Kidney glomerular epithelial cell (primary cell): Measurements from ENCODE around the gene AHNAK2.

Source experiments
- DNase-seq: peaks from one replicate; lab custom pipeline; 2025; lab: John Stamatoyannopoulos, UW

Gene AHNAK2

GRCh38 chr14:105012171-105012985 lies 34.2 kb upstream of the AHNAK2 start:
- peak; percentile 6 for DNase-seq

DNA sequence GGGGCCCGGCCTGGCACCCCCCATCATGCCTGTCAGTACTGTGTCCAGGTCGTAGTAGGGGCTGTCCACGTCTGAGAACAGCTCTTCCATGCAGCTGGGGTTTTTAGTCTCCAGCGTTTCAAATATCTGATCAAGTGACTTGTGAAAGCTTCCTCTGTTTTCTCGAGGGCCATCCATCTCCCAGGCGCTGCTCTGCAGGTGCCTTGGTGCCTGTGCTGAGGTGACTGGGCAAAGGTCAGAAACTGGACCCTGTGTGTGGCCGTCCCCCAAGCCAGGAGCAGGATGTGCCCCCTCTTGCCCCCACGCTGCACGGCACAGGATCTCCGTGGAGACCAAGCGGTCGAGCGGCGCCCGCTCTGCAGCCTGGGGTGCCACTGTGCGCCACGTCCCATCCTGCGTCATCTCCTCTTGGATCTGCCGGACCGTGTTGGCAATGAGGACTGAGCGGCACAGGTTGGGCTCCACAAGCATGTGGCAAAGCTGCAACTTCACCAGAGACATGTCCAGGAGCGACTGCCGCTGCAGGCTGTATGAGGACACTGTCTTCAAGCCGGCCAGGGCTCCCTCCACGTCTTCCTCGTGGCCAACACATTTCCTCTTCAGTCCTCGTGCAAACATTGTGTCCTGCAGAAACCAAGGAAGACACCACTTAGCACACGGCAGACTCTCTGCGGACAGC lies 33.3 kb upstream of the AHNAK2 start:
- no peak for DNase-seq

DNA sequence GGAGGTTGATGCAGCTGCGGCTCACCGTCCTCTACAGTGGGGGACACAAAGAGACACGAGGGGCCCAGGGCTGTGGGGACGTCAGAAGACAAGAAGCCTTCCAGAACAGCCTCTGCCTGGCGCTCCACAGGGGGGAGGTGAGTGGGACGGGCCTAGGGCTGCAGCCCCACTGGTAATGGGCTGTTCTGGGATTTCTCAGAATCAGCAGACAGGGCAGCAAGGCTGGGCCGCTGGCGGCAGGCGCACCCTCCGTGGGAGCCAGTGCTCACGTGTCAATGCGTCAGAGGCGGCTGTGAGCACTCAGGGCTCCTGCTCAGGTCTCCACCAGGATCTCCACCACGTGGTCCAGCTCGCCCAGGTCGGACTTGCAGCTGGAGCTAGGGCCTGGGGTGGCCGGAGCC lies 32.7 kb upstream of the AHNAK2 start:
- no peak for DNase-seq

- no peak for DNase-seq
Measured at GRCh38 chr14:105010106-105010505, 31.9 kb upstream of the AHNAK2 start.

- DNase-seq, result no peak
Measured at GRCh38 chr14:105007593-105008264, 29.6 kb upstream of the AHNAK2 start.

GRCh38 chr14:105006831-105007592 lies 28.8 kb upstream of the AHNAK2 start:
- DNase-seq, result no peak

DNA sequence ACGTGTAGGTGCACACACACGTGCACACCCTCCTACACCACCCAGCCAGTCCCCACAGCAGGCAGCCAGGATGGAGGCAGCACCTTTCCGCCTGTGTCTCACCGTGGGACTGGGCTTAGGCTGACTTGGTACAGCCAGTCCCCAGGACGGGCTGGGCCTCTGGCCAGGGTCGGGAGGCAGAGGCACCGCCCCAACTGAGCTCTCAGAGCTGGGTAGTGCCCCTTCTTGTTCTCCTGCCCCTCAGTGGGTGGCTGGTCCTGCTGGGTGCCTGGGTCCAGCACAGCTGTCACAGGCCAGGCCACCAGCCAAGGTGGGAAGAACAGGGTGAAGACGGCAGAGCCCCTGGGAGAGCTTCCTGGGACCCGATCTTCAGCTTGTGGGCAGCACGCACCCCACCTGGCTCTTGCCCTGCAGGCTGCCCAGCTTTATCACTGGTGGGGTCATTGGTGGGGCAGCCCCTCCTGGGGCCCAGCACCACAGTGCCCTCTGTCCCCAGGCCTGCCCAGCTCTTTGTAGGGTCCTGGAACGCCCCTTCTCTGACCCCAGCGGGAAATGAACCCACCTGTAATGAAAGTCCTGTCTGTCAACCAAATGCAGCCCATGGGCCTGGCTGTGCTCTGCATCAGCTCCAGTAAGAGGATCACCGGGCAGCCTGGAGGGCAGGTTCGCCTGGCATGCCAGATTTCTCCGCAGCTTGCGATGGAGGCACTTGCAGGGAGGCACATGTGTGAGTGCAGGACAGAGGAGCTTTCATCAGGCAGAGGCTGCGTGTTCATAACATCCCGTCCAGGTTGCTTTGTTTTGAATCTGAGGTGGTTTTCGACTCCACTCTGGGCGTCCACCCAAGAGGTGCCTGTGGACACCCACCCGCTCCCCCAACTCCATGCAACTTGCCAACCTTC lies 28.0 kb upstream of the AHNAK2 start:
- no peak for DNase-seq

GRCh38 chr14:105005329-105005928 lies 27.3 kb upstream of the AHNAK2 start:
- no peak for DNase-seq

GRCh38 chr14:104999361-104999760 lies 21.2 kb upstream of the AHNAK2 start:
- DNase-seq, result no peak

GRCh38 chr14:104998801-104999200 lies 20.6 kb upstream of the AHNAK2 start:
- no peak for DNase-seq

- DNase-seq, result no peak
Measured at GRCh38 chr14:104996483-104996882, 18.3 kb upstream of the AHNAK2 start.

DNA sequence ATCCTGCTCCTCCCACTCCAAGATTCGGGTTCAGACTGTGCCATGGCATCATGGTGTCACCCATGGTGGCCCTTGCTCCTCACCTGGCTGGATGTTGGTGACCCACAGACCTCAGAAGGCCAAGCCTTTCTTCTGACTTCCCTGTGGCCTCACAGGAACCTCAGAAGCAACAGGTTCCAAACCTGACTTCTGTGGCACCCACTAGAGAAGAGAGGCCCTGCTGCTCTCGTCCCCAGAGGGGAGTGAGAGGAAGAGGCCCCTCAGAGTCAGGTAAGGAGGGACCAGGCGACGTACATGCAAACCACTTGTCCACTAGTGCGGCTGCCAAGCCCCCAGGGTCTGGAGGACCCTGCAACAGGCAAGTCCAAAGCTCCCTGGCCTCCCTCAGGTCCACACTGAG lies 17.9 kb upstream of the AHNAK2 start:
- DNase-seq, result no peak

DNA sequence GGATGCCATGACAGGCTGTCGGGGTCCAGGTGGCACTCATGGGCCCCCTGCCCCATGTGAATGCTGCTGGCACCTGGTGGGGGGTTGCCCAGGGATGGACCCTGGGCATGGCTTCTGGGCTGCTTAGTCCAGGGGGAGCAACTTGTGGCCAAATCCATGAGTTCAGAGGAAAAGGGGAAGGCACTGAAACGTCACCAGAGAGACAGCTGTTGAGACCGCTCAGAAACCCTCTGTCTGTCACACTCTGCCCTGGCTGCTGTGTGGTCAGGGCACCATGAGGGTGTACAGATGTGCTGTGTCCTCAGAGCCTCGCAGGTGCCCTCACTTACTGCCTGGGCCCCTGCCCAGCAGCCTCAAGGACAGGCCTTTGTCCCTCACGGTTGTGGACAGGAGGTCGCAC lies 16.8 kb upstream of the AHNAK2 start:
- DNase-seq, result no peak

DNA sequence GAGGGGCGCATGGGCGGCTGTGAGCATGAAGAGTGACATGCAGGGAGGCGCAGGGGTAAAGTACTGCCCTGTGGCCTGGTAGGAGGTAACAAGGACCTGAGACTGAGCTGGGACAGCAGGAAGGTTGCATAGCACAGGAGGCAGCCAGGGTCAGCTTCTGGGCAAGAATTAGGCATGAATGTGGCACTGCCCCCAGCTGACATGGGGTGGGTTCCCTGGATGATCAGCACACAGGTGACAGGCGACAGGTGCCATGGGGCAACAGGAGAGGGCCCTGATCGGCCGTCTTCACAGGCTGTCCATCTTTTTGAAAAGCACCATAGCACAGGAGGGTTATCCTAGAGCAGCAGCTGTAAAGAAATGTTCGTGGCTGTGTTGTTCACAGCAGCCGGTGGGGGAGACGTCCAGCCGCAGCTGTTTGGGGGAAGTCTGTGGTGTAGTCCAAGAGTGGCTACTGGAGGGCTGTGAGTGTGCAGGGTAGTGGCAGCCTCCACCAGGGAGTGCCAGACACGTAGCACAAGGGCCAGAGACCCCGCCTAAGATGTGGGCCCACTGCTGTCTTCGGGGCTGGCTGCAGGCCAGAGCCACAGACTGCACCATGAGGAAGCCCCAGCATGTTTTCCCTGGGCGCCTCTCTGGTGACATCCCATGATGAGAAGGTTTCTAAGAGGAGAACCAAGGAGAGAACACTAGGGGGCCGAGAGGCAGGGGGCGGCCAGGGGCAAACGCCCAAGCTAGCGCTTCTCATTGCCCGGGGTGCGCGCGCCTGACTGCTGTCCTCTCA lies 15.8 kb upstream of the AHNAK2 start:
- no peak for DNase-seq

- DNase-seq, result no peak
Measured at GRCh38 chr14:104993306-104993705, 15.1 kb upstream of the AHNAK2 start.

DNA sequence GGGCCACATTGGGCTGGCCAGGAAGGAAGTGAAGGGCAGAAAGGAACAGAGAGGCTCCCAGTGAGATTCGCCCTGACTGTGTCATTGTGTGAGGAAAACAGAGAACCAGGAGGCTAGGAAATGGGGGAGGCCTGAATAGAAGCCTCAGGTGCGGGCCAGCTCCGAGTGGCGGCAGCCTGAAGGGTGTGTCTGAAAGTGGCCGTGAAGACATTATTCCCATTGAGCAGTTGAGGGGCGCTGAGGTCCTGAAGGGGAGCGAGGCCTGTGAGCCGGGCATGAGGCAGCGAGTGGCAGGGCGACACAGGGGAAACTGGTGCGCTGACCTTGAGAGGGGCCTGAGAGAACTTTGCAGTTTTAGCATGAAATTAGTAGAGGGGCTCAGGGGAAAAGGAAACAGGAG lies 14.3 kb upstream of the AHNAK2 start:
- no peak for DNase-seq

GRCh38 chr14:104991896-104992230 lies 13.7 kb upstream of the AHNAK2 start:
- DNase-seq, result no peak

GRCh38 chr14:104989951-104990303 lies 11.8 kb upstream of the AHNAK2 start:
- DNase-seq, result no peak

DNA sequence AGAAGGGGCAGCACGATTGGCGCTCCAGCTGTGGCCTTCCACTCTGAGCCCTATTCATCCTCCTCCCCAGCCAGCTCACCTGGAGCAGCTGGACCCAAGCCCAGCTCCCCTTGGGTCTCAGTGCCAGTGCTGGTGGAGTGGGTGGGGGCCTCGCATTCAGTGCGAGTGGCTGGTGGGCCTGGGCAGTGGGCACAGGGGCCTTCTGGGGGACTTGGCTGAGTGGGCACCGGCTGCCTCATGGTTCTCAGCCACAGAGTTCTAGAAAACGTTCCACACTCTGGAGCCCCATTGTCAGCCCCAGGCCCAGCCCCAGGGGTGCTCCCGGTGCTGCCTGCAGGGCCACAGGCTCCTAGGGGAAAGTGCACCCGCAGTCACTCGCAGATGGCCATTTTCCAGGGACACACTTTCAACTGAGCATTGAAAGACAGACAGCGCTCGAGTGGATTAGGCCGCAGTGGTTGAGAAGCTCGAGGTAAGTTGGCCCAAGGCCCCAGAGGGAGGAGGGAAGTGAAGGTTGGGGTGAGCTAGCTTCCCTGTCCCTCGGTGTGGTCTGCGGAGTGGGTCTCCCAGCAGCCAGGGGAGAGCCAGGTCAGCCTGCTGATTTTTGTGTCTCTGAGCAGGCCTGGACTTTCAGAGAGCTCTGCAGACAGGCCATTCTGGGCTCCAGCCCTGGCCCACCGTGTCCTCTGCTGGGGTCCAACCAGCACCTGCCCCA lies 11.2 kb upstream of the AHNAK2 start:
- no peak for DNase-seq
